ENCODE data around the gene ARL13A. TPM values are rescaled to one million over a fixed set of nuclear protein-coding genes. Genes with fewer than 3 reads are reported as not detected.
"Not testable (repeated sequence)": the region's sequence is repeated elsewhere in the genome, so short reads cannot be mapped to it uniquely, and the experiment has no call there.

The ARL13A gene
- total RNA-seq, 1 donor from 2014 or later, result not detected

DNA sequence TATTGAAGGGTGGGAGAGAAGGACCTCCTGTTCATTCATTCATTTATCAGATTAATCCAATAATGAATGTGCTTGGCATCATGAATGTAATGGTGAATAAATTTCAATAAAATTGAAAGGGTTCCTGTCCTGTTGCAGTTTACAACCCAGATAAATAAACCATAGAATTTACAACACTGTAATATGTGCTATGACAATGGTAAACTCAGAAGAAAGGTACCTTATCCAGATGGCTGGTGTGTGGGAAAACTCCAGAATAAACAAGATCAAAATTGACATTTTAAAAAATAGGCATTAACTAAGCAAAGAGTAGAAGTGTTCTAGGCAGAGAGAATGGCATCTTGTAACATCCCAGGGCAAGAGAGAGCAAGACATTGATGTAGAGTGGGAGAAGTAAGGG is 15.3 kb downstream of the ARL13A start:
- DNase-seq (ENCODE audit: low spot score), result no peak

DNA sequence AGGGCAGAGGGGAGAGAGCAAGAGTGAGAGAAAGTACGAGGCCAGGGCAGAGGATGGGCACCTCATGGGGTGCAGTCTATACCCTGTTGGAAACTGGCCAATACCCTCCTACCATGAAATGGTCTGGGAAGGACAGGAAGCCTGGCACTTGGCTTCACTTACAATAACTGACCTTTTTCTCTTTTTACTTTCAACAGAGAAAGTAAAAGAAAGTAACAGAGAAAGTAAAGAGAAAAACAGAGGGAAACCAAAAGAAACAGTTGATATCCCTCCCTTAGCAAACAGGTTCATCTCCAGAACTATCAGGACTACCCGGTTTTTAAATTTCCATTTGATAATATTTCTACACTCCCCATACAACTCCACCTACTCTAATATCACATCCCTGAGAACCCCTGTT is 20.6 kb downstream of the ARL13A start:
- DNase-seq (ENCODE audit: low spot score), result no peak

DNA sequence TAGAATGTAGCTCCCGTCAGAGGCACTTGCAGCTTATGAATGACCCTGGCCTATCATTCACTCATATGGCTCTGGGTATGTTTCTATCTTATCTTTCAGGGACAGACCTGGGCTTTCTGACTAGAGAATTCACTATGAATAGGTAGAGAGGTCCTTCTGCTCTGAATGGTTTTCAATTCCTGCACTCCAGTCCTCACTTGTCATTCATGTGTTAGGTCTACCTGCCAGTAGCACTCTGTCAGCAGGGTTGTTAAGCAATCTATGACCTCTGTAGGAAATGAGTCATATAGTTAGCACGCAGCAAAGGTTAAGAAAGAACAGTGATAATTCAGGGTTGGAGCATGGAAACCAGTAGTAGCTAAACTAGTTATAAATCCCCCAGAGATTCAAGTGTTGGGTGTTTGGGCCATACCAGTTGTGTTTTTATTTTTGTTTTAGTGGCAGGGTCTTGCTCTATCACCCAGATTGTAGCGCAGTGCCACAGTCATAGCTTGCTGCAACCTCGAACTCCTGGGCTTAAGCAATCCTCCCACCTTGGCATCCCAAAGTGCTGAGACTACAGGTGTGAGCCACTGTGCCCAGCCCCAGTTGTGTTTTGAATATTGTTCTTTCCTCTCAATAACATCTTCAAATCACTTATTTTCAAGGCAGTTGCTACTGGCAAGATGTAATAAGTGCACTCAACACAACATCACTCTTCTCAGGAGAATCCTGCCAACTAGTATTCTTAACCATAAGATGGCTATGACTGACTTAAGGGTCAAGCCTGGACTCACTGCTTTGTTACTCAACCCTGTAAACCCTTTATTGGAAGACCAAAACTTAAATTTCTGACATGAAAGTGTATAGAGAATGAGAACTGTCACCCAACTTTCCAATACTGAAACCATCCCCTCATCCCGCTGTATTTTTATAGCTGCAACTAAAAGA is 25.1 kb downstream of the ARL13A start:
- DNase-seq (ENCODE audit: low spot score), result no peak

DNA sequence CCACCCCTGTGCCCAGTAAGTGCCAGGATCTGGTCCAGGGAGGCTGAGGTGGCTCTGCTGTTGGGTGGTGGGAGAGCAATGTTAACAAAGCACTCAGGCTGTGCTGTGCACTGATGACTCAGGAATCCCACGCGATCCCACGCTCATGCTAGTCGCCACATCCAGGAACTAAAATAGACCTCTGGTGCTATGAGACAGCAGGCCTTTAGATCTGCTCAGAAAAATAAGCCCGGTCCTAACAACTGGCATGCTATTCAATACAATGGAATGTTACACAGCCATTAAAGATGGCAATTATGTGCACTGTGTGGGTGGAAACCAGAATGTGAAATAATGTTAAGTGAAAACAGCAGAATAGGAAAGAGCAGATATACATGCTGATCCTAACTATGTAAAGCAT is 26.0 kb downstream of the ARL13A start:
- DNase-seq (ENCODE audit: low spot score), result no peak

DNA sequence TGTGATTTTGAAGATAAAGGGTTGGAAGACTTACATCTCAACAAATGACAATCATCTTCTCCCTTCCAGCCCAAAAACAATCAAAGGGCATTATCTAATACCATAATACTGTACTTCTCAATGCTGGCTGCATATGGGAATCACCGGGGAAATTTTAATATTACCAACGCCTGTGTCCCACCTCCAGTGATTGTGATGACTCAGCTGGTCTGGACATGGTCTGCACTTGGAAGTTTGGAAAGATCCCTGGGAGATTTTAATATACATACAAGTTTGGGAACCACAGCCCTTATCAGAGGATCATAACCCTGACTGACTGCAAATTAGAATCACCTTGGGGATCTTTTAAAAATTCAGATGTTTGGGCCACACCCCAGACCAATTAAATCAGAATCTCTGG is 29.9 kb downstream of the ARL13A start:
- no peak for DNase-seq (ENCODE audit: low spot score)

DNA sequence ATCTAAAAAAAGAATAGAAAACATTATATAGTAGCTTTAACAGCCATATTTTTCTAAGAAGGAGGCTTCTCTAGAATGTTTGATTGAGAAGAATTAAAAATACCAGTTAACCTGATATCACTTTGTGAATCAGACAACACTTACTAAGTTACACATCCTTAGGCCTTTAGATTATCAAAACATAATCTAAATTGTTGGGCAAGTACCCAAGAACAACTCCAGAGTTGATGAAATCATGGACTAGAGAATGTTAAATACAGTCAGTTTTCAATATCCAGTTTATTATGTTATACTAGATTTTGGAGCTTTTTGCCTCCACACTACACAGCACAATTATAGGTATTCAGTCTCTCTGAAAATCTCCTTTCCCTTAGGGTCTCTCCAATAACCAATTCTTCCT is 39.6 kb downstream of the ARL13A start:
- DNase-seq (ENCODE audit: low spot score), result no peak

DNA sequence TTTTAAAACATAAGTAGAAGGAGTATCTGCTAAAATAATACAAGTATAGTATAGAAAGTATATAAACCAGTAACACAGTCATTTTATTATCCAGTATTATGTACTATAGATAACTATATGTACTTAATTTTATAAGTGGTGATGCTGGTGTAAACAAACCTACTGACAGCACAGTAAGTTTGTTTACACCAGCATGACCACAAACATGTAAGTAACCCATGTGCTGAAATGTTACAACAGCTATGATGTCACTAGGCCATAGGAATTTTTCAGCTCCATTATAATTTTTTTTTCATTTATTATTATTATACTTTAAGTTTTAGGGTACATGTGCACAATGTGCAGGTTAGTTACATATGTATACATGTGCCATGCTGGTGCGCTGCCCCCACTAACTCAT is 42.5 kb downstream of the ARL13A start:
- not testable (repeated sequence) for DNase-seq (ENCODE audit: low spot score)

DNA sequence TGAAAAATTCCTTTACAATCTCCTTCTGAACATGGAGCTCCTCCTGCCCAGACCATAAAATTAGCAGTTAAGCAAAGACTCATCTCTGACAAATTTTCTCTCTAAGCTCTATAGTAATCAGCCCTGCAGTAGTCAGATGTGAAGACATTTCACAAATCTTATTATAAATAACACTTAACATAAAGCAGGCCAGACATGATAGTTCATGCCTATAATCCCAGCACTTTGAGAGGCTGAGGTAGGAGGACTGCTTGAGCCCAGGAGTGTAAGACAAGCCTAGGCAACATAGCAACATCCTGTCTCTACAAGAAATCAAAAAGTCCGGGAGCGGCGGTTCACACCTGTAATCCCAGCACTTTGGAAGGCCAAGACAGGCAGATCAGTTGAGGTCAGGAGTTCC is 52.5 kb downstream of the ARL13A start:
- DNase-seq (ENCODE audit: low spot score), result no peak

DNA sequence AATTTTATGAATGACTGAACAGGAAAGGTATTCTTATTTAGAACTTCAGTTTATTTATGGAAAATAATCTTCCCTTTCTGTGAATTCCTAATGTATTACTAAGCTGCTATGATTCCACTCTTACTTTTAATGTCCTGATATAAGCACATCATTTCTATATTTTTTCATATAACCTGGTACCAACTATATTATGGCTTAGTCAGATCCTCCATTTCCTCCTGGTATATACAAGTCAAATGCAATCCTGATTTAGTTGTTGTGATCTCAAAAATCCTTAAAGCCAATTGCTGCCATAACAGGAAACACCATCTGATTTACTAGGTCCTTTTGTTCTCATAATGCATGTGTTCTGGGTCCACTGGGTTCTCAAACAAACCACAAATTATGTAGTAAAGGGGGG is 55.6 kb downstream of the ARL13A start:
- DNase-seq (ENCODE audit: low spot score), result no peak

DNA sequence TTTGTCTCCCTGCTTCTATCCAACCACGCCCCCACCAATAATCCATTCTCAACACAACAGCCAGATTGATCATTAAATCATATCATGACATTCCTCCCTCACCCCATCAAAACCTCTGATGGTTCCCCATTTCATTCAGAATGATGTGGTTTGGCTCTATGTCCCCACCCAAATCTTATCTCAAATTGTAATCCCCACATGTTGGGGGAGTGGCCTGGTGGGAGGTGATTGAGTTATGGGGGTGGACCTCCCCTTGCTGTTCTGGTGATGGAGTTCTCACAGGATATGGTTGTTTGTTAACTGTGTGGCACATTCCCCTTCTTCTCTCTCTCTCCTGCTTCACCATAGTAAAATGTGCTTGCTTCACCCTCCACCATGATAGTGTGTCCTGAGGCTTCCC is 59.1 kb downstream of the ARL13A start:
- no peak for DNase-seq (ENCODE audit: low spot score)

DNA sequence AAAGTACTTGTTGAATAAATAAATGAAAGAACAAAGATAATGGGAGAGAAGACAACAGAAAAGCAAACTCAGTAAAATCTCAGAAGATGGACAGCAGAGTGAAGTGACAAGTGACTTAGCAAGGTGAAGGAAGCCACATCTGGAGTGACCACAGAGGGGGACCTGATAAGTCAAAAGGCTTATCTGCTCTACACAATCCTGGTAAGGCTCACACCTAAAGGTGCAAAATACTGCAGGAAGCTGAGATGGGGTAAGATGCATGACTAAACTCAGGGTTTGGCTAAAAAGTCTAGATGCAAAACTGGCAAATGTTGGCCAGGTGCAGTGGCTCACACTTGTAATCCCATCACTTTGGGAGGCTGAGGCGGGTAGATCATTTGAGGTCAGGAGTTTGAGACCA is 60.2 kb downstream of the ARL13A start:
- no peak for DNase-seq (ENCODE audit: low spot score)

DNA sequence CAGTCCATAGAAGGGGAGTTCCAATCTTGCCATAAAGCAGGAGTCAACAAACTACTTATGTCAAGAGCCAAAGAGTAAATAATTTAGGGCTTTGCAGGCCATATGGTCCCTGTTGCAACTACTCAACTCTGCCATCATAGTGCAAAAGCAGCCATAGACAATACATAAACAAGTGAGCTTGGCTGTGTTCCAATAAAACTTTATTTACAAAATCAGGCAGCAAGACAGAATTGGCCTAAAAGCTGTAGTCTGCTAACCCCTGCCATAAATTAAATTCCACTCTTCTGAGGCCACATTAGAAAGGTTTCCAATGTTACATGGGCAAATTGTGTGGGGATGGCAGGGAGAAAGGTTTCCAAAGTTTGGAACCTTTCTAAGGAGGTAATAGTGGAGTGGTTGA is 67.7 kb downstream of the ARL13A start:
- no peak for DNase-seq (ENCODE audit: low spot score)

DNA sequence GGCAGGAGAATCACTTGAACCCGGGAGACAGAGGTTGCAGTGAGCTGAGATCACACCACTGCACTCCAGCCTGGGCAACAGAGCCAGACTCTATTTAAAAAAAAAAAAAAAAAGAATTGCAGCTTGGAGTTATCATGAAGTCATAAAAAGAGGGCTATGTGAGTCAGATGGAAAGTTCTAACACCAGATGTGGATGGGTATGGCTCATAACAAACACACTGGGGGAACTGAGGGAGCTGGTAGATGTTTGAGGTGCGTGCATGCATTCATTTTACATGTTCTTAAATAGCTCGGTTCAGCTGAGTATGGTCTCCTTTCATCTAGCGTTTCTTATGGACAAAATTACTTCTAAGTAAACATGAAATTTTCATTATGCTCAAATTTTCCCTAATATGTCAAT is 70.7 kb downstream of the ARL13A start:
- DNase-seq (ENCODE audit: low spot score), result no peak

Other genes with a start within 250 kb of the ARL13A start
- 12.3 TPM for gene SYTL4, start 237.6 kb upstream of the ARL13A start, total RNA-seq
- 8.2 TPM for gene CSTF2, start 149.3 kb upstream of the ARL13A start, total RNA-seq
- gene NOX1, start 95.3 kb upstream of the ARL13A start, total RNA-seq, result not detected
- gene XKRX, start 40.8 kb upstream of the ARL13A start, total RNA-seq, result not detected
- gene TRMT2B, start 82.4 kb downstream of the ARL13A start, total RNA-seq, result 12.6 TPM
- 0.19 TPM for gene TMEM35A, start 109.2 kb downstream of the ARL13A start, total RNA-seq
- 1.4 TPM for gene CENPI, start 128.5 kb downstream of the ARL13A start, total RNA-seq